Vagina (tissue), 2 donors: ENCODE measurements around the gene IL1RAPL1. TPM values are rescaled to one million over a fixed set of nuclear protein-coding genes. Genes with fewer than 3 reads are reported as not detected.
"Not testable (repeated sequence)": the region's sequence is repeated elsewhere in the genome, so short reads cannot be mapped to it uniquely, and the experiment has no call there.

Source experiments
- DNase-seq, 2 donors: peaks; one replicate each; pipeline ENCODE4 v3.0.0-alpha.2; 2017; ENCODE audit errors: extremely low spot score in 2 of 2
- H3K27ac ChIP-seq: fragments of 200-600 bp; sonication (generic); one replicate; pipeline ENCODE4 v1.5.1; 2019
- H3K27me3 ChIP-seq: fragments of 200-600 bp; sonication (generic); one replicate; pipeline ENCODE4 v1.5.1; 2019
- H3K36me3 ChIP-seq, 2 donors: fragments of 200-600 bp; sonication (generic); one replicate each; pipeline ENCODE4 v1.5.1; 2017 to 2019
- H3K4me1 ChIP-seq: fragments of 200-600 bp; sonication (generic); one replicate; pipeline ENCODE4 v1.5.1; 2019
- H3K4me3 ChIP-seq, 2 donors: fragments of 200-600 bp; sonication (generic); 1 replicate in 1 of 2; 2 replicates in 1 of 2; pipeline ENCODE4 v1.5.1; 2016 to 2019
- H3K9me3 ChIP-seq: fragments of 200-600 bp; sonication (generic); one replicate; pipeline ENCODE4 v1.5.1; 2019
- POLR2A ChIP-seq, 2 donors: fragments of 450-650 bp; IDR thresholded peaks; one replicate each; pipeline ENCODE4 v1.6.1; 2017; ENCODE audit warnings: antibody characterized with exemption in 2 of 2, mild to moderate bottlenecking in 2 of 2, moderate library complexity in 2 of 2
- POLR2AphosphoS5 ChIP-seq, 2 donors: sonication (generic); formaldehyde crosslinking; IDR thresholded peaks; one replicate each; pipeline ENCODE4 v1.9.0; 2017; ENCODE audit warnings: antibody characterized with exemption in 2 of 2, mild to moderate bottlenecking in 2 of 2, low read depth in 1 of 2; ENCODE audit not compliant: insufficient read depth in 1 of 2
- intact Hi-C: fragments of 100-400 bp; cut with DNase I; formaldehyde crosslinking; loops from one replicate; pipeline ENCODE4 v1.15.1; 2023
- total RNA-seq: library from RNA; depleted of rRNA; stranded (reverse); fragments of >200 nt; gene quantifications from one replicate; pipeline ENCODE4 v1.2.3, GENCODE V29; 2016
- TF ChIP-seq, protein P1 (sequence below), 3 experiments: fragments of 450-650 bp in 2 of 3; fragments of 200-600 bp in 1 of 3; sonication (generic) in 1 of 3; IDR thresholded peaks; one replicate each; pipeline ENCODE4 v1.5.1; 2017 to 2019; ENCODE audit warnings: antibody characterized with exemption in 3 of 3, mild to moderate bottlenecking in 2 of 3, moderate library complexity in 2 of 3

The IL1RAPL1 gene
- total RNA-seq, 1 donor from 2014 or later, result not detected

DNA sequence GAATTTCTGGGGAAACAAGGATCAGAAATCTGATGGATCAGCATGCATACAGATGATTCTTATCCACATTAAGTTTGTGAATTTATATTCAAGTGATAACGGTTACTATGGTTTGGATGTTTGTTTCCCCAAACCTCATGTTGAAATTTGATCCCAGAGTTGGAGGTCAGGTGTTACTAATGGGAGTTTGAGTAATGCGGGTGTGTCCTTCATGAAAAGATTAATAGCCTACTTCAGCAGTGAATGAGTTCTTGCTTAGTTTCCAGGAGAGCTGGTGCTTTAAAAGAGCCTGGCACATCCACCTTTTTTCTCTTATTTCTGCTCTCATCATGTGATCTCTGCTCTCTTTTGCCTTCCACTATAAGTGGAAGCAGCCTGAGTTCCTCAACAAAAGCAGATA is 712.4 kb downstream of the IL1RAPL1 start:
- H3K36me3 ChIP-seq, result no peaks in the 10 kb centered on the region
- H3K4me3 ChIP-seq, result no peak overlapping the region
- no peak for DNase-seq
- intact Hi-C loops, result no loop called here
- TF ChIP-seq POLR2A (IDR thresholded peaks at IDR 0.05) (no peak), POLR2AphosphoS5 (IDR thresholded peaks at IDR 0.05; ENCODE audit: insufficient read depth in 1 of 2, low read depth in 1 of 2) (no peak)
- TF ChIP-seq, protein P1, sequence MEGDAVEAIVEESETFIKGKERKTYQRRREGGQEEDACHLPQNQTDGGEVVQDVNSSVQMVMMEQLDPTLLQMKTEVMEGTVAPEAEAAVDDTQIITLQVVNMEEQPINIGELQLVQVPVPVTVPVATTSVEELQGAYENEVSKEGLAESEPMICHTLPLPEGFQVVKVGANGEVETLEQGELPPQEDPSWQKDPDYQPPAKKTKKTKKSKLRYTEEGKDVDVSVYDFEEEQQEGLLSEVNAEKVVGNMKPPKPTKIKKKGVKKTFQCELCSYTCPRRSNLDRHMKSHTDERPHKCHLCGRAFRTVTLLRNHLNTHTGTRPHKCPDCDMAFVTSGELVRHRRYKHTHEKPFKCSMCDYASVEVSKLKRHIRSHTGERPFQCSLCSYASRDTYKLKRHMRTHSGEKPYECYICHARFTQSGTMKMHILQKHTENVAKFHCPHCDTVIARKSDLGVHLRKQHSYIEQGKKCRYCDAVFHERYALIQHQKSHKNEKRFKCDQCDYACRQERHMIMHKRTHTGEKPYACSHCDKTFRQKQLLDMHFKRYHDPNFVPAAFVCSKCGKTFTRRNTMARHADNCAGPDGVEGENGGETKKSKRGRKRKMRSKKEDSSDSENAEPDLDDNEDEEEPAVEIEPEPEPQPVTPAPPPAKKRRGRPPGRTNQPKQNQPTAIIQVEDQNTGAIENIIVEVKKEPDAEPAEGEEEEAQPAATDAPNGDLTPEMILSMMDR (IDR thresholded peaks at IDR 0.05), result no peak
- no peak overlapping the region for H3K27ac ChIP-seq
- no peaks in the 10 kb centered on the region for H3K9me3 ChIP-seq
- no peaks in the 10 kb centered on the region for H3K27me3 ChIP-seq
- H3K4me1 ChIP-seq, result no peaks in the 10 kb centered on the region

- TF ChIP-seq POLR2AphosphoS5 (IDR thresholded peaks at IDR 0.05; ENCODE audit: insufficient read depth in 1 of 2, low read depth in 1 of 2) (no peak), POLR2A (IDR thresholded peaks at IDR 0.05) (no peak)
- TF ChIP-seq, protein P1 (IDR thresholded peaks at IDR 0.05), result no peak
- Histone ChIP-seq H3K36me3 (no peaks in the 10 kb centered on the region), H3K9me3 (no peaks in the 10 kb centered on the region), H3K4me1 (no peaks in the 10 kb centered on the region), H3K27ac (no peak overlapping the region), H3K4me3 (no peak overlapping the region), H3K27me3 (no peaks in the 10 kb centered on the region)
- DNase-seq, result no peak
- intact Hi-C loops, result no loop called here
Observed at GRCh38 chrX:29308726-29309125, 721.5 kb downstream of the IL1RAPL1 start.

- Histone ChIP-seq H3K27me3 (no peaks in the 10 kb centered on the region), H3K9me3 (no peaks in the 10 kb centered on the region), H3K4me1 (no peaks in the 10 kb centered on the region), H3K27ac (no peak overlapping the region), H3K4me3 (no peak overlapping the region), H3K36me3 (no peaks in the 10 kb centered on the region)
- TF ChIP-seq POLR2AphosphoS5 (IDR thresholded peaks at IDR 0.05; ENCODE audit: insufficient read depth in 1 of 2, low read depth in 1 of 2), result no peak
- TF ChIP-seq POLR2A (IDR thresholded peaks at IDR 0.05), result no peak
- TF ChIP-seq, protein P1 (IDR thresholded peaks at IDR 0.05), result no peak
- no peak for DNase-seq
- intact Hi-C loops, result no loop called here
Observed at GRCh38 chrX:29315931-29316330, 728.7 kb downstream of the IL1RAPL1 start.

DNA sequence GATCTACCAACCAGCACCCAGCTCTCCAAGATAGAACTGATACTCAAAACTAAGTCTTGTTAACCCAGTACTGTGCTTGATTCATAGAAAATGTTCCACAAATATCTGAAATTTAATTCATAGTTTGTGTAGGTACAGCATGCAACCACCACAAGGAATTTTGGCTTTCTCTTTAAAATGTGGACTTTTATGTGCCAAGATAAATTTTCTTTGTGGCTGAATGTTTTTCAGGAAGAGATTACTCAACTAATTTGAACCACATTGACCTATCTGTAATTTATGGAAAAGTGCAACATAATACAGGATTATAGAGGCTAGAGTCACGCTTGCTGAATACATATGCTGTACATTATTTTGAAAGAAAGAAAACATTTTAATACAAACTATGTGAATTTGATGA is 730.8 kb downstream of the IL1RAPL1 start:
- H3K36me3 ChIP-seq, result no peaks in the 10 kb centered on the region
- intact Hi-C loops, result no loop called here
- H3K27ac ChIP-seq, result no peak overlapping the region
- H3K4me3 ChIP-seq, result no peak overlapping the region
- H3K4me1 ChIP-seq, result no peaks in the 10 kb centered on the region
- no peaks in the 10 kb centered on the region for H3K27me3 ChIP-seq
- TF ChIP-seq POLR2AphosphoS5 (IDR thresholded peaks at IDR 0.05; ENCODE audit: insufficient read depth in 1 of 2, low read depth in 1 of 2), result no peak
- TF ChIP-seq, protein P1 (IDR thresholded peaks at IDR 0.05), result no peak
- no peak for TF ChIP-seq POLR2A (IDR thresholded peaks at IDR 0.05)
- H3K9me3 ChIP-seq, result no peaks in the 10 kb centered on the region
- no peak for DNase-seq

GRCh38 chrX:29332429-29332828 is 745.2 kb downstream of the IL1RAPL1 start:
- H3K27ac ChIP-seq, H3K4me3 ChIP-seq, H3K36me3 ChIP-seq, H3K27me3 ChIP-seq, H3K9me3 ChIP-seq, intact Hi-C loops, DNase-seq, H3K4me1 ChIP-seq: not testable (repeated sequence)

DNA sequence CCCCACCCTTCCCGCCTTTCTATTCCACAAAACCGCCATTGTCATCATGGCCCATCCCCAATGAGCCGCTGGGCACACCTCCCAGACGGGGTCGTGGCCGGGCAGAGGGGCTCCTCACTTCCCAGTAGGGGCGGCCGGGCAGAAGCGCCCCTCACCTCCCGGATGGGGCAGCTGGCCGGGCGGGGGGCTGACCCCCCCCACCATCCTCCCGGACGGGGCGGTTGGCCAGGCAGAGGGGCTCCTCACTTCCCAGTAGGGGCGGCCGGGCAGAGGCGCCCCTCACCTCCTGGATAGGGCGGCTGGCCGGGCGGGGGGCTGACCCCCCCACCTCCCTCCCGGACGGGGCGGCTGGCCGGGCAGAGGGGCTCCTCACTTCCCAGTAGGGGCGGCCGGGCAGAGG is 745.8 kb downstream of the IL1RAPL1 start:
- H3K4me1 ChIP-seq, intact Hi-C loops: not testable (repeated sequence)

More for the DNA sequence above, 745.8 kb downstream of the IL1RAPL1 start:
- H3K36me3 ChIP-seq, H3K9me3 ChIP-seq, H3K27ac ChIP-seq, H3K4me3 ChIP-seq, H3K27me3 ChIP-seq, DNase-seq: not testable (repeated sequence)
